IPS-NIHi7 (cell line): Measurements from ENCODE around the gene RNF220.
A peak's percentile ranks its signal among the peaks of the same experiment; 100 is the strongest.
"Not testable (repeated sequence)": the region's sequence is repeated elsewhere in the genome, so short reads cannot be mapped to it uniquely, and the experiment has no call there.

Experiments
- DNase-seq: peaks from one replicate; pipeline ENCODE4 v3.0.0; 2012; ENCODE audit warnings: mixed read lengths; ENCODE audit errors: extremely low spot score

RNF220 gene

DNA sequence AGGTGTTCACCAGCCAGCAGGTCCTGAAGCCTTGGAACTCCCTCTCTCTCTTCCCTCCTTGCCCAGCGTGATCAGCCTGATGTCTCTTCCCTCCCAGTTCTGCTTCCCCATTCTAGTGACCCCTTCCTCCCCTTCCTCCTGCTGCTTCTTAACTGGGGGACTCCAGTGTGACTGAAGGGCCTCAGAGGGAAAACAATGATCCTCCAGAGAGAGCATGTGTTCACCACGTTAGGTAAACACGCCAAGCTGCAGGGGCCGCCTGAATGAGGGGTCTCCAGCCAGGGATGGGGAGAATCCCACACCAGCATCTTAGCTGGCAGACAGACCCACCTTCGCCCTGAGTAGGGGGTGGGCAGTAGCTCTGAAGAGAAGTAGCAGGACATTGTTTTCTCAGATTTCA, 144.5 kb downstream of the RNF220 start:
- no peak for DNase-seq

- DNase-seq = no peak
These were observed 148.2 kb downstream of the RNF220 start for GRCh38 chr1:44553127-44553758.

- no peak for DNase-seq
These were observed 148.7 kb downstream of the RNF220 start for GRCh38 chr1:44553771-44554170.

DNA sequence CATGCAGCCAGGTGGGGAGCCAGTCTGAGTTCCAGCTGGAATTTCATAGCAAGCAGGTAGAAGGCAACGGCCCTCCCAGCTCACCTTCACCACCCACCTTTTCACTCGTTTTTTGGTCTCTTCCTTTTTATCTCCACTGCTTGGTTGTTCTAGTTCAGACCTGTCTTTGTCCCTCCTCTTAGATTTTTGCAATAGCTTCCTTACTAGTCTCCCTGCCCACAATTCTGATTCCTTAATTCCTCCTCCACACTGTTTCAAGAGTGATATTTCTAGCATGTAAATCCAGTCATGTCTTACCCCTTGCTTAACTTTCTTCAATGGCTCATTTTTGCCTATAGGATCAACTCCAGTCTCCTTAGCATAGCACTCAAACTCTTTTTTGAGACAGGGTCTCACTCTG, 149.7 kb downstream of the RNF220 start:
- no peak for DNase-seq

GRCh38 chr1:44557778-44558177, 152.7 kb downstream of the RNF220 start:
- peak; percentile 52 for DNase-seq

- DNase-seq = no peak
These were observed 153.8 kb downstream of the RNF220 start for GRCh38 chr1:44558883-44559282.

- DNase-seq = no peak
These were observed 154.3 kb downstream of the RNF220 start for GRCh38 chr1:44559330-44559729.

DNA sequence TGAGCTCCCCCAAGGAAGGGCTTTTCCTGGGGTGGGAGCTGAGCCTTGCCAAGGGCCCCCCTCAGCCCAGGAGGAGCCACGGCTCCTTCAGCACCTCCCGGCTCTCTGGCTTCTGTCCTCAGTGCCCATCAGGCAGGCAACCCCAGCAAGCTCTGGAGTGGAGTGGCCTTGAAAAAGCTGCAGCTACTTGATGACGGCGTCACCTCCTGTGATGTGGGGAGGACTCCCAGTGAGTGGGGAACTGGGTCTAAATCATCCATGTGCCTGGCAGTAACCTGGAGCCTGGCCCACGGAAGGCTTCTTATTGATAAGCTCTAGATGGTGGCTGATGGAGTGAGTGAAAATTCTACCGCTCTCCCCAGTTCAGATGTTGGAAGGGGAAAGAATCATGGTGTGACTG, 154.9 kb downstream of the RNF220 start:
- DNase-seq = no peak

- DNase-seq = not testable (repeated sequence)
These were observed 155.6 kb downstream of the RNF220 start for GRCh38 chr1:44560696-44561095.

DNA sequence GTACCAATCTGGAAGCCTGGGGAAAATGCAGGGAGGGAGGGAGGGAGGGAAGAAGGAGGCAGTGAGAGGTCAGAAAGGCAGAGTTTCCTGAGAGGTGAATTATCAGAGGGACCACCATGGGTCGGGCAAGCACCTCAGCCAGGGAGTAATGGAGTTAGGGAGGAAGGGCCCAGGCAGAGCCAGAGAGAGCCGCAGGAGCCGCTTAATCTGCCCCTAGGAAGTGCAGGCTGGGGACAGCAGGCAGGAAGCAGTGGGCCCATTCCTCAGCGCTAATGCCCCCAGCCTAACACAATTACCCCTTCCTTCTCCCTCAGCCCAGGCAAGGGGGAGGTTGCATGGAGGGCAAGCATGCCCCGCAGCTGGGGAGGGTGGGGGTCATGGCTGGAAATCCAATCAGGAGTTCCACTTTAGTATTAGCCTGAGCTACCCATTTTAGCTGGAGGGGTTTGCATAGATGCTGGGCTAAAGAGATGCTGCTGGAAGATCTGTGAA, 160.2 kb downstream of the RNF220 start:
- DNase-seq = no peak

- DNase-seq = no peak
These were observed 160.8 kb downstream of the RNF220 start for GRCh38 chr1:44565833-44566232.

DNA sequence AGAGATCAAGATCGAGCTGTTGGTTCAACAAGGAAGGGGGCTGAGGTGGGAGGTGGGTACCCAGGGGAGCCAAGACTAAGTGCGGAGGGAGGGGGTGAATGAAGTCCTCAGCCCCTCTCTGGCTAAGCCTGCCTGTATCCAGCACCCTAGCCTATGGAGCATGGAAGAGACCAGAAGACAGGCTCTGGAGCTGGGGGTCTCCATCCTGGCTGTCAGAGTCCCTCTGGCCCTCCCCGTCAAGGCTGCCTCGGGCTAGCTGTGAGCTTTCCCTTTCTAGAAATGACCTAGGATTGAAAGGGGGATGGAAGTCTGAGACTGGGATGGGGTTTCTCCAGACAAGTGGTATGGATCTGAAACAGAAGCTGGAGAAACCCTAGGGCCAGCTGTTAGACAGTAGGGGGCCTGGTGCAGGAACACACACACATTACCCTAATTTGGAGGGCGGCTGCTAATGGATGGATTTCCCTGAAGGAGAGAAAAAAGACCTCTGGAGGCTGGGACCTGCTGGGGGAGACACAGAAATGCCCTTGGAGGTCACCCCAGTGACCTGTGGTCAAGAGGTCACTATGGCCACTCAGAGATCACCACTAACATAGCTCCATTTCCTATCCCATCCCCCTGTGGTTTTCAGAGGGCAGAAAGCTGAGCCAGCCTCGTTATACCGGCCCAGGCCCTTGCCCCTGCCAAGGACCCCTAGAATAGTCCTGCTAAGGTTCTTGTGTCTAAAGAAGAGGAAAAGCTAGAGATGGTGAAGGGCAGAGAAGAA, 161.4 kb downstream of the RNF220 start:
- DNase-seq = no peak

GRCh38 chr1:44568128-44568900, 163.3 kb downstream of the RNF220 start:
- no peak for DNase-seq

DNA sequence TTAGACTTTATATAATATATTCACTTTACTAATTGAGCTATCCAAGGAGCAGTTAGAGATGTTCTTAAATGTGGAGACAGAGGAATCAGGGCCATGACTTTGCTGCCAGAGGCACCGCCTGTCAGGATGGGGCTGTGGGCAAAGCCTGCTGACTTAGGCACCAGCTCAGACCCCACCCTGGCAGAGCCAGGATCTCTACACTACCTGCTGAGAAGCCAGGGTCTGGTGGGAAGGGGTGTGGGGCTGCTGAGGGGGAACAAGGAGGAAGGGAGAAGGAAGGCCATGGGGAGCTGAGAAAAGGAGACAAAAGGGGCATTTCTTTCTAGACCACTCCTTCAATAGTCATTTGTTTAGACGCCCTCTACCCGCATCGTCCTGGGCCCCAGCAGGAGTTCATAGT, 164.4 kb downstream of the RNF220 start:
- no peak for DNase-seq

GRCh38 chr1:44571712-44572571, 166.9 kb downstream of the RNF220 start:
- DNase-seq = no peak

GRCh38 chr1:44572572-44572879, 167.5 kb downstream of the RNF220 start:
- DNase-seq = no peak

DNA sequence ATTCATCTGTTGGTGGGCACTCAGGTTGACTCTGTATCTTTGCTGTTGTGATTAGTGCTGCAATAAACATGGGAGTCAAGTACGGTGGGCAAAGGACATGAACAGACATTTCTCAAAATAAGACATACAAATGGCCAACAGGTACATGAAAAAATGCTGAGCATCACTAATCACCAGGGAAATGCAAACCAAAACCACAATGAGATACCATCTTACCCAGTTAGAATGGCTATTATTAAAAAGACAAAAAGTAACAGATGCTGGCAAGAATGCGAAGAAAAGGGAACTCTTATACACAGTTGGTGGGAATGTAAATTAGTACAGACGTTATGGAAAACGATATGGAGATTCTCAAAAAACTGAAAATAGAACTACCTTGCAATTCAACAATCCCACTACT, 170.3 kb downstream of the RNF220 start:
- DNase-seq = no peak

GRCh38 chr1:44576456-44577150, 171.5 kb downstream of the RNF220 start:
- DNase-seq = peak; percentile 61

- DNase-seq = no peak
These were observed 176.2 kb downstream of the RNF220 start for GRCh38 chr1:44581205-44581604.

DNA sequence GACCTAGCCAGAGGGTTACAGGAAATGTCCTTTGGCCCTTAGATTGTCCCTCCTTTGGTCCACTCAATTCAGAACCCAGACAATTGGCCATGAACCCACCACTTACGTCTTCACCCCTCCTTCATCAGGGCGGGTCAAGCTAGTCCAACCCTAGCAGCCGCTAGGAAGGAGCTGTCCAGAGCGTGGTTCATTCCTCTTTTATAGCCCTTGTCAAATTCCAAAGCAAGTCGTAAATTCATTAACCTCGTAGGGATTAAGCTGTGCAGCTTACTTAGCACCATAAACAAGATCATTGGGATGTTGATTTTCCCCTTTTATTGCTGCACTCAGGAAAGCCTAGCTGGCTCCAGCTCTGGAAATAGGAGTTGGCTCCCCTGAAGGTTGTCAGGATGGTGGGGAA, 179.1 kb downstream of the RNF220 start:
- peak; percentile 37 for DNase-seq

DNA sequence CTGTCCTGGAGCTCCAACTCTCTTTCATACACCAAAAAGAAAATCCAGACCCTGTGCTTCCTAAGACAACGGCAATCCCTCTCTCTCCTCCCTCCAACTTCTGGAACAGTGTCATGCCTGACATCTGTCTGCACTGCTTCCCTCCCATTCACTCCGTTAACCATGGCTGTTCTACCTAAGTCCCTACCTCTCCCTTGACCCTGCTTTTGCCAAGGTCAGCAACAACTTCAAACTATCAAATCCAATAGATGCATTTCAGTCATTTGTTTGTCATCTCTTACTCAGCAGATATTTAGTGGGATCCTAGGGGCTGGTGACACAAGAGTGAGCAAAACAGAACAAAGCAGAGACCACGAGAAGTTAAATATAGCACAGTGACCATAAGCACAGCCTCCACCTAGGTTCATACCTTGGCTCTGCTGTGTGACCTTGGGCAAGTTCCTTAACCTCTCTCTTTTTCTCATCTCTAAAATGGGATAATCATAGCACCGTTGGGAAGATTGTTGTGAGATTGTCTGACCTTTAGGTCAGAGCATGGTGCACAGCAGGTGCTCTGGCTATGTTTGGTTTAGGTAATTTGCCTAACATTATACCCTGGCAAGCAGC, 180.4 kb downstream of the RNF220 start:
- DNase-seq = no peak
